Adrenal gland (tissue), 12 donors: ENCODE results near the gene UBAC2. TPM values are rescaled to one million over a fixed set of nuclear protein-coding genes. Genes with fewer than 3 reads are reported as not detected.

Experiments used
- DNase-seq, 7 donors: peaks; one replicate each; pipeline ENCODE4 v3.0.0-alpha.2; 2019 to 2020
- H3K27ac ChIP-seq, 5 donors: fragments of 200-600 bp; sonication (generic) in 4 of 5; 1 replicate in 3 of 5; 2 replicates in 2 of 5; pipeline versions ENCODE4 v1.5.1 to v1.8.0; 2016 to 2020; ENCODE audit warnings: mild to moderate bottlenecking in 1 of 5
- H3K27me3 ChIP-seq: fragments of 200-600 bp; 2 replicates; pipeline ENCODE4 v1.8.0; 2021
- H3K36me3 ChIP-seq, 2 donors: fragments of 200-600 bp; replicated peaks in 1 of 2; 1 replicate in 1 of 2; 2 replicates in 1 of 2; pipeline versions ENCODE4 v1.5.1 to v1.8.0; 2018 to 2022
- H3K4me1 ChIP-seq, 2 donors: fragments of 200-600 bp; replicated peaks in 1 of 2; 1 replicate in 1 of 2; 2 replicates in 1 of 2; pipeline versions ENCODE4 v1.5.1 to v1.8.0; 2018 to 2021
- H3K4me3 ChIP-seq, 4 donors: fragments of 200-600 bp; sonication (generic) in 3 of 4; one replicate each; pipeline ENCODE4 v1.5.1; 2016 to 2018
- H3K9me3 ChIP-seq, 3 donors: fragments of 200-600 bp; sonication (generic) in 1 of 3; replicated peaks in 1 of 3; 1 replicate in 2 of 3; 2 replicates in 1 of 3; pipeline versions ENCODE4 v1.5.1 to v1.8.0; 2016 to 2021
- CTCF ChIP-seq, 6 experiments: fragments of 450-650 bp in 4 of 6; fragments of 200-600 bp in 2 of 6; sonication (generic) in 1 of 6; IDR thresholded peaks; 1 replicate in 5 of 6; 2 replicates in 1 of 6; pipeline versions ENCODE4 v1.5.1 to v1.8.0; 2016 to 2021; ENCODE audit warnings: antibody characterized with exemption in 6 of 6, mild to moderate bottlenecking in 2 of 6, moderate library complexity in 1 of 6
- POLR2A ChIP-seq, 2 donors: fragments of 450-650 bp; IDR thresholded peaks; one replicate each; pipeline ENCODE4 v1.6.1; 2017; ENCODE audit warnings: antibody characterized with exemption in 2 of 2, mild to moderate bottlenecking in 2 of 2, moderate library complexity in 1 of 2
- WGBS, 4 donors: extraction: QIAGEN DNeasy Blood & Tissue Kit in 2 of 4; methylation state at CpG; one replicate each; pipeline versions ENCODE4 v1.1.5 to v1.1.7; 2013 to 2017; 5-methylcytosine and 5-hydroxymethylcytosine counted together
- intact Hi-C, 2 donors: fragments of 100-400 bp; cut with DNase I; formaldehyde crosslinking; loops; one replicate each; pipeline versions ENCODE4 v1.14.1 to v1.15.0; 2022 to 2023
- polyA plus RNA-seq, 3 donors: library from polyadenylated mRNA; stranded (reverse); fragments of 200-250 nt in 2 of 3; fragments of 350-450 nt in 1 of 3; fragmentation: Illumina TruSeq in 1 of 3; extraction: RNeasy Lipid Tissue Mini Kit (QIAGEN cat#74804) in 1 of 3; gene quantifications; one replicate each; pipeline ENCODE4 v1.2.3, GENCODE V29; 2013 to 2014
- total RNA-seq, 9 donors: library from RNA; depleted of rRNA in 4 of 9; stranded (reverse); fragments of >200 nt in 4 of 9; fragments of 120-200 nt in 1 of 9; fragmentation: NEBNext Ultra II Directional in 1 of 9; extraction: Animal tissue kit (Norgen Biotek cat#: 25700) in 1 of 9; gene quantifications; one replicate each; pipeline versions ENCODE4 v1.1.0 to v1.2.4, GENCODE V29; 2013 to 2023
- donor health status: healthy with polysubstance abuse.
- donor health status: Bipolar disorder and iron deficiency.
- donor health status: DM: yes; HTN: yes; CAD: no.
- donor health status: DM: no; HTN: no; CAD: no.
- donor health status: DM: no; HTN: no; CAD: no.
- donor health status: DM: yes; HTN: yes; CAD: no.

UBAC2 gene
- total and polyA plus RNA-seq, 12 donors, result 46.3 to 67.8 (median 53.5) TPM

DNA sequence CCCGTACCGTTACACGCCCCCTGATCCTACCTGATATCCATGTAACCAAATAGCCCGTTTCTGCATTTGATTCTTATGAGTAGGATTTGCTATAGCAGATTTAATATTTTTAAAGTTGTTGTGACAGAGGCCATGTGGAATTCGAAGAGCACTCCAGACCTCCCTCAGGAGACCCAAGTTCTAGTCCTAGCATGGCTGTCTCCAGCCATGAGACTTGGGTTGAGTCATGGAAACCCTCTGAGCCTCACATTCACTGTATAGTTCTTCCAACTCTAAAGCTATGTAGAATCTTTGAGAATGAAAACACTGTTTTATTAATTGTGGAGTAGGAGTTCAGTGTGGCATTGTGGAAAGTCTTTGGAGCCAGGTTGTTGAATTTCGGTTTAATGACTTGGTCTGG, 114.5 kb downstream of the UBAC2 start:
- 82 to 93% (median 88%) methylated on average over 6 of the region's 6 CpGs for WGBS, 4 donors
- Histone ChIP-seq H3K27me3 (no peaks in the 10 kb centered on the region), H3K4me1 (peaks cover 15 to 21% of the 10 kb centered on the region in 2 donors), H3K36me3 (no peaks in the 10 kb centered on the region), H3K27ac (peak overlapping the region in 1 of 5 donors; percentile 7), H3K9me3 (no peaks in the 10 kb centered on the region), H3K4me3 (no peak overlapping the region)
- intact Hi-C loops, result no loop called here
- no peak for TF ChIP-seq CTCF (IDR thresholded peaks at IDR 0.05)
- no peak for TF ChIP-seq POLR2A (IDR thresholded peaks at IDR 0.05)
- DNase-seq, result no peak

DNA sequence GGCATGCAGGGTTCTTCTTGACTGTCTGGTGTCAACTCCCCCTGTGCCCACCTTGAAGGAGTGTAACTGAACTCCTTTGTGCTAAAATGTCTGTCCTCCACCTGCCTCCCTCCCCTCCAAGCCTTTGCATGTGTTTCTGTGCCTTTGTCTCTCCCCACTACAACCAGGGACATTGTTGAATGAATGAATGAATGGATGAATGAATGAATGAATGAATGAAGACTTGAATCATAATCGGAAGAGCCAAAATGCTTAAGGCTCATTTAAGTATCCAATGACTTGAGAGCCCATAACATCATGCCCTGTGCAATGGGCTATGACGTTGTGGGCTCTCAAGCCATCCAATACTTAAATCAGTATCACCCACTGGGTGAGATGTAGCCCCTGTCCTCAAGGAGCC, 115.6 kb downstream of the UBAC2 start:
- no peaks in the 10 kb centered on the region for H3K9me3 ChIP-seq
- DNase-seq, result no peak
- no peak for TF ChIP-seq POLR2A (IDR thresholded peaks at IDR 0.05)
- TF ChIP-seq CTCF (IDR thresholded peaks at IDR 0.05), result no peak
- intact Hi-C loops, result no loop called here
- peaks cover 20 to 31% of the 10 kb centered on the region in 2 donors for H3K4me1 ChIP-seq
- H3K36me3 ChIP-seq, result no peaks in the 10 kb centered on the region
- H3K27me3 ChIP-seq, result no peaks in the 10 kb centered on the region
- 93 to 100% (median 99%) methylated on average over 2 of the region's 2 CpGs for WGBS, 4 donors
- H3K27ac ChIP-seq, result no peak overlapping the region
- H3K4me3 ChIP-seq, result no peak overlapping the region

GRCh38 chr13:99316657-99317256, 116.1 kb downstream of the UBAC2 start:
- DNase-seq, result no peak
- Histone ChIP-seq H3K27me3 (no peaks in the 10 kb centered on the region), H3K4me1 (peaks cover 23 to 31% of the 10 kb centered on the region in 2 donors), H3K4me3 (no peak overlapping the region), H3K27ac (no peak overlapping the region), H3K36me3 (no peaks in the 10 kb centered on the region), H3K9me3 (no peaks in the 10 kb centered on the region)
- 85 to 92% (median 88%) methylated on average over 6 of the region's 6 CpGs for WGBS, 4 donors
- no peak for TF ChIP-seq POLR2A (IDR thresholded peaks at IDR 0.05)
- no peak for TF ChIP-seq CTCF (IDR thresholded peaks at IDR 0.05)
- intact Hi-C loops, result no loop called here

GRCh38 chr13:99320693-99321481, 120.2 kb downstream of the UBAC2 start:
- no peak overlapping the region for H3K4me3 ChIP-seq
- 51 to 61% (median 53%) methylated on average over 5 of the region's 5 CpGs for WGBS, 4 donors
- H3K27me3 ChIP-seq, result no peaks in the 10 kb centered on the region
- no peaks in the 10 kb centered on the region for H3K36me3 ChIP-seq
- intact Hi-C loops, result no loop called here
- H3K4me1 ChIP-seq, result peaks cover 18 to 31% of the 10 kb centered on the region in 2 donors
- no peaks in the 10 kb centered on the region for H3K9me3 ChIP-seq
- peak in 2 of 7 donors; percentile 25 to 42 for DNase-seq
- H3K27ac ChIP-seq, result peak overlapping the region in 1 of 5 donors; percentile 24
- TF ChIP-seq CTCF (IDR thresholded peaks at IDR 0.05) (no peak), POLR2A (IDR thresholded peaks at IDR 0.05) (no peak)
